ENCODE measurements around the gene KRT84.

GRCh38 chr12:52354200-52354599 lies 31.3 kb downstream of the KRT84 start:
- TF ChIP-seq CTCF (conservative IDR thresholded peaks at IDR 0.05; ENCODE audit: low read length), result no peak
- TF ChIP-seq EZH2phosphoT487 (IDR thresholded peaks at IDR 0.05; ENCODE audit: borderline replicate concordance), result no peak
